Spleen (tissue), 11 donors: ENCODE measurements around the gene ZNF182. TPM values are rescaled to one million over a fixed set of nuclear protein-coding genes. Genes with fewer than 3 reads are reported as not detected.

Source experiments
- DNase-seq: peaks from one replicate; pipeline ENCODE4 v3.0.0-alpha.2; 2020
- H3K27ac ChIP-seq, 8 donors: fragments of 200-600 bp; sonication (generic) in 7 of 8; 1 replicate in 4 of 8; 2 replicates in 4 of 8; pipeline versions ENCODE4 v1.5.0 to v1.8.0; 2016 to 2021; ENCODE audit warnings: inconsistent platforms in 4 of 8, mild to moderate bottlenecking in 4 of 8, moderate library complexity in 1 of 8
- H3K27me3 ChIP-seq, 7 donors: fragments of 200-600 bp; sonication (generic) in 6 of 7; replicated peaks in 1 of 7; 1 replicate in 4 of 7; 2 replicates in 3 of 7; pipeline versions ENCODE4 v1.5.0 to v1.8.0; 2016 to 2021; ENCODE audit warnings: inconsistent platforms in 3 of 7, mild to moderate bottlenecking in 1 of 7
- H3K36me3 ChIP-seq, 6 donors: fragments of 200-600 bp; sonication (generic) in 5 of 6; 1 replicate in 4 of 6; 2 replicates in 2 of 6; pipeline versions ENCODE4 v1.5.0 to v1.8.0; 2016 to 2021; ENCODE audit warnings: inconsistent platforms in 2 of 6
- H3K4me1 ChIP-seq, 6 donors: fragments of 200-600 bp; sonication (generic) in 5 of 6; 1 replicate in 3 of 6; 2 replicates in 3 of 6; pipeline versions ENCODE4 v1.5.0 to v1.8.0; 2016 to 2021; ENCODE audit warnings: inconsistent platforms in 3 of 6
- H3K4me3 ChIP-seq, 8 donors: fragments of 200-600 bp; sonication (generic) in 7 of 8; 1 replicate in 4 of 8; 2 replicates in 4 of 8; pipeline versions ENCODE4 v1.5.0 to v1.8.0; 2016 to 2021; ENCODE audit warnings: inconsistent platforms in 4 of 8, mild to moderate bottlenecking in 4 of 8, moderate library complexity in 2 of 8
- H3K9me3 ChIP-seq, 8 donors: fragments of 200-600 bp; sonication (generic) in 7 of 8; 1 replicate in 4 of 8; 2 replicates in 4 of 8; pipeline versions ENCODE4 v1.5.0 to v1.8.0; 2016 to 2021; ENCODE audit warnings: inconsistent platforms in 4 of 8
- CTCF ChIP-seq, 11 experiments: fragments of 200-600 bp in 7 of 11; fragments of 450-650 bp in 4 of 11; sonication (generic) in 4 of 11; IDR thresholded peaks in 8 of 11; conservative IDR thresholded peaks in 3 of 11; 1 replicate in 7 of 11; 2 replicates in 4 of 11; pipeline versions ENCODE4 v1.4.0 to v1.8.0; 2016 to 2021; ENCODE audit warnings: antibody characterized with exemption in 11 of 11, inconsistent platforms in 4 of 11, mild to moderate bottlenecking in 1 of 11
- POLR2A ChIP-seq, 3 donors: fragments of 450-650 bp; IDR thresholded peaks; one replicate each; pipeline ENCODE4 v1.5.1; 2017; ENCODE audit warnings: antibody characterized with exemption in 3 of 3, mild to moderate bottlenecking in 1 of 3
- POLR2AphosphoS5 ChIP-seq, 3 donors: sonication (generic); formaldehyde crosslinking; IDR thresholded peaks; one replicate each; pipeline ENCODE4 v1.5.1; 2017; ENCODE audit warnings: antibody characterized with exemption in 3 of 3
- WGBS, 5 donors: extraction: QIAGEN DNeasy Blood & Tissue Kit in 3 of 5; methylation state at CpG; one replicate each; pipeline versions ENCODE4 v1.1.5 to v1.1.7; 2013 to 2018; 5-methylcytosine and 5-hydroxymethylcytosine counted together
- intact Hi-C: fragments of 100-400 bp; cut with DNase I; formaldehyde crosslinking; loops from one replicate; pipeline ENCODE4 v1.15.0; 2023; ENCODE audit warnings: low total_unique reads
- polyA plus RNA-seq, 3 donors: library from polyadenylated mRNA; stranded (reverse); fragments of 200-250 nt; gene quantifications; one replicate each; pipeline ENCODE4 v1.2.1, GENCODE V29; 2013
- total RNA-seq, 7 donors: library from RNA; depleted of rRNA in 3 of 7; stranded (reverse); fragments of >200 nt in 3 of 7; fragmentation: NEBNext Ultra II Directional in 4 of 7; extraction: Animal tissue kit (Norgen Biotek cat#: 25700) in 4 of 7; gene quantifications; one replicate each; pipeline versions ENCODE4 v1.1.0 to v1.2.1, GENCODE V29; 2016 to 2021
- donor health status: healthy with polysubstance abuse.
- donor health status: DM: no; HTN: no; CAD: no; lungs with moderate emphysema.
- donor health status: DM: no; HTN: no; CAD: no.
- donor health status: Bipolar disorder and iron deficiency.
- donor health status: healthy.
- donor health status: DM: no; HTN: no; CAD: no.
- donor health status: DM: yes; HTN: yes; CAD: no.

ZNF182 gene
- total and polyA plus RNA-seq, 10 donors = 4.8 to 13.7 (median 7.6) TPM

- Histone ChIP-seq H3K36me3 (no peaks in the 10 kb centered on the region), H3K4me3 (no peak overlapping the region), H3K9me3 (no peaks in the 10 kb centered on the region), H3K27me3 (no peaks in the 10 kb centered on the region), H3K4me1 (no peaks in the 10 kb centered on the region), H3K27ac (no peak overlapping the region)
- no peak for DNase-seq
- intact Hi-C loops = no loop called here
- 62 to 87% (median 74%) methylated on average over 2 of the region's 2 CpGs for WGBS, 5 donors
- TF ChIP-seq POLR2A (IDR thresholded peaks at IDR 0.05) = no peak
- no peak for TF ChIP-seq POLR2AphosphoS5 (IDR thresholded peaks at IDR 0.05)
- TF ChIP-seq CTCF (IDR thresholded peaks at IDR 0.05 in 8 of 11, conservative IDR thresholded peaks at IDR 0.05 in 3 of 11) = no peak
Measured at GRCh38 chrX:47927212-47927611, 76.6 kb downstream of the ZNF182 start.

Other genes with a start within 250 kb of the ZNF182 start
- gene ZNF81, start 167.1 kb downstream of the ZNF182 start, total RNA-seq = 10 to 100 TPM; 10.6 to 17.1 (median 13.8) TPM
- 1 to 10 TPM; 1.2 to 2.4 (median 1.3) TPM for gene ZNF81, start 167.1 kb downstream of the ZNF182 start, polyA plus RNA-seq
- gene SPACA5, start 3.0 kb upstream of the ZNF182 start, total RNA-seq = not detected
- under 1 TPM in 1 of 3 donors, not detected in 2; 0.12 TPM for gene SPACA5, start 3.0 kb upstream of the ZNF182 start, polyA plus RNA-seq
- gene ZNF630, start 67.7 kb upstream of the ZNF182 start, total RNA-seq = 1 to 10 TPM; 2.0 to 7.2 (median 4.5) TPM
- 1 to 10 TPM; 1.0 to 1.7 (median 1.5) TPM for gene ZNF630, start 67.7 kb upstream of the ZNF182 start, polyA plus RNA-seq
- gene SPACA5B, start 126.6 kb upstream of the ZNF182 start, total RNA-seq = not detected
- not detected for gene SPACA5B, start 126.6 kb upstream of the ZNF182 start, polyA plus RNA-seq
- not detected for gene SSX5, start 192.8 kb upstream of the ZNF182 start, total RNA-seq
- under 1 TPM; 0.06 to 0.10 (median 0.07) TPM for gene SSX5, start 192.8 kb upstream of the ZNF182 start, polyA plus RNA-seq